ENCODE data around the gene MYO5A.

DNA sequence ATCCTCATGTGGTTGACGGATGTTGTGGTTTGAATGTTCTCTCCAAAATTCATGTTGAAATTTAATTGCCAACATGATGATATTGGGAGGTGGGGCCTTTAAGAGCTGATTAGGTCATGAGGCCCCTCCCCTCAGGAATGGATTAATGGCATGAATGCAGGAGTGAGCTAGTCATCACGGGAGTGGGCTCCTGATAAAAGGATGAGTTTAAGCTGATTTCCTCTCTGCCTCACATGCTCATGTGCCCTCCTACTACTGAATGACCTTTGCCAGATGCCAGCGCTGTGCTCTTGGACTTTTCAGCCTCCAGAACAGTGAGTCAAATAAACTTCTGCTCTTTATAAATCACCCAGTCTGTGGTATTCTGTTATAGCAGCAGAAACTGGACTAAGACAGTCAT lies 111.2 kb downstream of the MYO5A start:
- TF ChIP-seq, protein P1, sequence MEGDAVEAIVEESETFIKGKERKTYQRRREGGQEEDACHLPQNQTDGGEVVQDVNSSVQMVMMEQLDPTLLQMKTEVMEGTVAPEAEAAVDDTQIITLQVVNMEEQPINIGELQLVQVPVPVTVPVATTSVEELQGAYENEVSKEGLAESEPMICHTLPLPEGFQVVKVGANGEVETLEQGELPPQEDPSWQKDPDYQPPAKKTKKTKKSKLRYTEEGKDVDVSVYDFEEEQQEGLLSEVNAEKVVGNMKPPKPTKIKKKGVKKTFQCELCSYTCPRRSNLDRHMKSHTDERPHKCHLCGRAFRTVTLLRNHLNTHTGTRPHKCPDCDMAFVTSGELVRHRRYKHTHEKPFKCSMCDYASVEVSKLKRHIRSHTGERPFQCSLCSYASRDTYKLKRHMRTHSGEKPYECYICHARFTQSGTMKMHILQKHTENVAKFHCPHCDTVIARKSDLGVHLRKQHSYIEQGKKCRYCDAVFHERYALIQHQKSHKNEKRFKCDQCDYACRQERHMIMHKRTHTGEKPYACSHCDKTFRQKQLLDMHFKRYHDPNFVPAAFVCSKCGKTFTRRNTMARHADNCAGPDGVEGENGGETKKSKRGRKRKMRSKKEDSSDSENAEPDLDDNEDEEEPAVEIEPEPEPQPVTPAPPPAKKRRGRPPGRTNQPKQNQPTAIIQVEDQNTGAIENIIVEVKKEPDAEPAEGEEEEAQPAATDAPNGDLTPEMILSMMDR (conservative IDR thresholded peaks at IDR 0.05; ENCODE audit: low read length): no peak
- TF ChIP-seq EZH2phosphoT487 (IDR thresholded peaks at IDR 0.05; ENCODE audit: borderline replicate concordance, low read depth, low read length): no peak
